Measurements from ENCODE around the gene EMP2. TPM values are rescaled to one million over a fixed set of nuclear protein-coding genes. Genes with fewer than 3 reads are reported as not detected.

The EMP2 gene
- total and polyA plus RNA-seq, 2 of the 4 experiments (the other 2 are of a cell fraction) = 13.8 to 18.3 TPM

- no peak overlapping the region for H2BK5ac ChIP-seq (ENCODE audit: low read depth, low read length, poor library complexity, severe bottlenecking)
- 80% methylated on average over 4 of the region's 5 CpGs; no CpG with 5 or more reads in 1 of the 2 experiments for WGBS, 2 experiments (ENCODE audit: extremely low coverage in 2 of 2, insufficient read length in 1 of 2)
- no peak overlapping the region for H2AK9ac ChIP-seq (replicated peaks; ENCODE audit: low read depth, low read length, poor library complexity)
- no peak overlapping the region for H3K9ac ChIP-seq (ENCODE audit: low read depth, low read length)
- no peak overlapping the region for H2BK15ac ChIP-seq (ENCODE audit: low read depth, low read length)
- H3K18ac ChIP-seq (ENCODE audit: low read depth, low read length) = no peak overlapping the region
- intact Hi-C loops (cut with micrococcal nuclease) = no loop called here
- H3K9me1 ChIP-seq (ENCODE audit: insufficient read depth, low read length) = peaks cover 3% of the 10 kb centered on the region; the same call in 1 of the 2 replicates
- BruUV-seq (replicated peaks) = no TSS peak
- no peak for ATAC-seq (ENCODE audit: low read depth)
- in situ Hi-C loops (cut with MboI; ENCODE audit: low sequenced_read_pairs) = no loop called here
- TF ChIP-seq RFX5 (IDR thresholded peaks at IDR 0.05; ENCODE audit: low read depth, low read length) = no peak
- TF ChIP-seq RAD21 (IDR thresholded peaks at IDR 0.05; ENCODE audit: low read length) = no peak
- TF ChIP-seq ELK1 (IDR thresholded peaks at IDR 0.05; ENCODE audit: borderline replicate concordance, low read depth, low read length) = no peak
- TF ChIP-seq CTCF (conservative IDR thresholded peaks at IDR 0.05; ENCODE audit: low read depth, low read length) = no peak
- no peak for TF ChIP-seq CHD1 (IDR thresholded peaks at IDR 0.05; ENCODE audit: low read depth, low read length)
- TF ChIP-seq USF2 (IDR thresholded peaks at IDR 0.05; ENCODE audit: low read depth, low read length) = no peak
- no peak for TF ChIP-seq MAZ (IDR thresholded peaks at IDR 0.05; ENCODE audit: borderline replicate concordance, low read depth, low read length)
- TF ChIP-seq POLR2A (IDR thresholded peaks at IDR 0.05; ENCODE audit: low read depth, low read length) = no peak
- TF ChIP-seq FOS (IDR thresholded peaks at IDR 0.05; ENCODE audit: low read depth, low read length) = no peak
- no peak for TF ChIP-seq BHLHE40 (IDR thresholded peaks at IDR 0.05; ENCODE audit: low read depth, low read length)
- no peak for TF ChIP-seq MAFK (IDR thresholded peaks at IDR 0.05; ENCODE audit: low read depth, low read length)
- TF ChIP-seq SMC3 (IDR thresholded peaks at IDR 0.05; ENCODE audit: low read depth, low read length) = no peak
- no peak for TF ChIP-seq RCOR1 (IDR thresholded peaks at IDR 0.05; ENCODE audit: insufficient replicate concordance, low read length)
- no peak for TF ChIP-seq CEBPB (IDR thresholded peaks at IDR 0.05; ENCODE audit: low read depth, low read length)
- no peak for TF ChIP-seq MXI1 (IDR thresholded peaks at IDR 0.05; ENCODE audit: borderline replicate concordance, low read depth, low read length)
- TF ChIP-seq NFE2L2 (IDR thresholded peaks at IDR 0.05; ENCODE audit: low read depth, low read length) = no peak
- ChIA-PET POLR2A (ENCODE audit: unreplicated experiment) (no interaction called here), CTCF (interaction anchor here (0.6 kb wide), 1 partner anchor 183 kb away, joined by 3 read pairs; no protein-coding TSS in a partner anchor)
- H3K36me3 ChIP-seq (ENCODE audit: control insufficient read depth, insufficient read depth, low read length) = peaks cover 3% of the 10 kb centered on the region; the same call in 1 of the 2 replicates
- no peak overlapping the region for H3K4ac ChIP-seq (ENCODE audit: low read depth, low read length)
- H3K79me1 ChIP-seq (ENCODE audit: low read depth in 1 of 2, low read length in 2 of 2) = no peaks in the 10 kb centered on the region; a peak in 1 of 4 replicates
- no peak overlapping the region for H3K23ac ChIP-seq (ENCODE audit: low read depth, low read length)
- H3K4me1 ChIP-seq (ENCODE audit: control insufficient read depth, insufficient read depth, low read length) = no peaks in the 10 kb centered on the region
- H2BK120ac ChIP-seq (ENCODE audit: low read depth, low read length) = no peak overlapping the region
- H2AK5ac ChIP-seq (ENCODE audit: low read depth, low read length) = no peak overlapping the region
- H4K5ac ChIP-seq (ENCODE audit: low read depth, low read length) = no peak overlapping the region
- no peak overlapping the region for H3K56ac ChIP-seq (ENCODE audit: extremely low read depth, insufficient read depth, low read length)
- no peak for DNase-seq
- no peak overlapping the region for H4K8ac ChIP-seq (ENCODE audit: low read depth in 2 of 2, low read length in 2 of 2)
- H2AFZ ChIP-seq (replicated peaks; ENCODE audit: low read length, poor library complexity) = no peak overlapping the region
- H3K14ac ChIP-seq (replicated peaks; ENCODE audit: low read depth, low read length) = no peak overlapping the region
- H3K9me3 ChIP-seq (ENCODE audit: control insufficient read depth, insufficient read depth, low read length) = no peaks in the 10 kb centered on the region
- dilution Hi-C loops (cut with HindIII; ENCODE audit: low sequenced_read_pairs, unreplicated experiment) = no loop called here
- no peak overlapping the region for H3K4me3 ChIP-seq (ENCODE audit: insufficient read depth, low read depth, low read length)
- H4K91ac ChIP-seq (ENCODE audit: insufficient read depth, low read depth, low read length) = no peak overlapping the region
- no peaks in the 10 kb centered on the region for H4K20me1 ChIP-seq (ENCODE audit: insufficient read depth, low read length)
- H3K4me2 ChIP-seq (ENCODE audit: low read depth, low read length) = no peak overlapping the region
- no peak overlapping the region for H2BK20ac ChIP-seq (ENCODE audit: low read depth, low read length)
- H3K27ac ChIP-seq (ENCODE audit: insufficient read depth, low read length) = no peak overlapping the region
- no peaks in the 10 kb centered on the region for H3K27me3 ChIP-seq (ENCODE audit: control insufficient read depth, insufficient read depth, low read length)
These were observed 45.6 kb downstream of the EMP2 start for GRCh38 chr16:10534748-10535147.
